ENCODE results near the gene PACRG. TPM values are rescaled to one million over a fixed set of nuclear protein-coding genes. Genes with fewer than 3 reads are reported as not detected.

The PACRG gene
- polyA plus RNA-seq, 1 of the 3 experiments (the other 2 are of a cell fraction) = 0.56 TPM

GRCh38 chr6:163180874-163181541, 453.2 kb downstream of the PACRG start:
- TF ChIP-seq NFIC (IDR thresholded peaks at IDR 0.05; ENCODE audit: borderline replicate concordance) (no peak), CHD2 (IDR thresholded peaks at IDR 0.05; ENCODE audit: low read length, partially characterized antibody) (no peak), MAX (IDR thresholded peaks at IDR 0.05; ENCODE audit: low read depth) (no peak), TEAD4 (IDR thresholded peaks at IDR 0.05; ENCODE audit: borderline replicate concordance, insufficient read depth) (no peak), JUND (IDR thresholded peaks at IDR 0.05) (no peak)
- CTCF ChIA-PET = interaction anchor here (1.0 kb wide), 1 partner anchor 11 kb away, joined by 3 read pairs; no protein-coding TSS in a partner anchor
- H3K9me3 ChIP-seq = no peaks in the 10 kb centered on the region
- no peak overlapping the region for H3K9ac ChIP-seq
- WGBS (ENCODE audit: low lambda C conversion rate) = 68% methylated on average over 14 of the region's 17 CpGs
- POLR2A ChIA-PET = no interaction called here
- H2AFZ ChIP-seq (ENCODE audit: low read depth) = no peak overlapping the region
- no peak overlapping the region for H3K4me2 ChIP-seq
- H3K9me2 ChIP-seq = no peaks in the 10 kb centered on the region
- H3K27me3 ChIP-seq (ENCODE audit: insufficient read depth) = no peaks in the 10 kb centered on the region
- peaks cover 0 to 3% of the 10 kb centered on the region in 2 experiments; a peak in 1 of 4 replicates for H3K4me1 ChIP-seq (ENCODE audit: control insufficient read depth in 1 of 2, insufficient read depth in 2 of 2, low read depth in 1 of 2, low read length in 1 of 2)
- H3K36me3 ChIP-seq (replicated peaks in 1 of 2; ENCODE audit: control insufficient read depth in 1 of 2, insufficient read depth in 2 of 2, low read length in 1 of 2) = no peaks in the 10 kb centered on the region
- H3F3A ChIP-seq (replicated peaks; ENCODE audit: insufficient read depth) = no peaks in the 10 kb centered on the region
- no peak overlapping the region for H3K4me3 ChIP-seq (ENCODE audit: low read depth in 2 of 2, low read length in 1 of 2)
- no peak for DNase-seq
- H4K20me1 ChIP-seq (ENCODE audit: insufficient read depth) = no peaks in the 10 kb centered on the region
- no peak overlapping the region for H3K27ac ChIP-seq (ENCODE audit: low read depth in 2 of 2, low read length in 1 of 2)
- no peaks in the 10 kb centered on the region for H3K79me2 ChIP-seq (ENCODE audit: insufficient read depth)

DNA sequence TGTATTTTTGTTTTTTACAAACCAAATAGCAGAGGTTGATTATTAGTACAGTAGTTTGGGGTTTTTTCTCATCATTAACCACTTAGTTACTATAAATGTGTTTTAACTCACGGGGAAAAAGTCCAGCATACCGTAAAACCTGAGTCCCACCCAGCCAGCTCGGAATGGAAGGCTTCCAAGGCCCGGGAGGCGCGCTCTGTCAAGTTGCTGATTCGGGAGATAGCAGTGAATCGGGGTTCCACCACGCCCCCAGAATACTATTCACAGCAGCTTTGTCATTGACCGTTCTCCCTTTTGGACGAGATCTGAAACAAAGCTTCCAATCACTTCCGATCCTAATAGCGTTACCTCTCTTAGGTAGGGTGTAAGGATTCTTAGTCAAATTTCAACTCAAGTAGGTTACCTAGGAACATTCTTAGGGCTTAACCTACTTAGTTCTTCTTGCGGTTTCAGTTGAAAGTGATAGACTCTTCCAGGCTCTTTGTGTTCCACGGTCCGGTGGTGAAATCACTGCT, 453.9 kb downstream of the PACRG start:
- POLR2A ChIA-PET = no interaction called here
- no peak overlapping the region for H2AFZ ChIP-seq (ENCODE audit: low read depth)

More for the DNA sequence above, 453.9 kb downstream of the PACRG start:
- Histone ChIP-seq H3K36me3 (replicated peaks in 1 of 2; ENCODE audit: control insufficient read depth in 1 of 2, insufficient read depth in 2 of 2, low read length in 1 of 2) (no peaks in the 10 kb centered on the region), H3K4me2 (no peak overlapping the region), H3K9me3 (no peaks in the 10 kb centered on the region), H3K4me1 (ENCODE audit: control insufficient read depth in 1 of 2, insufficient read depth in 2 of 2, low read depth in 1 of 2, low read length in 1 of 2) (peaks cover 0 to 3% of the 10 kb centered on the region in 2 experiments; a peak in 1 of 4 replicates), H3F3A (replicated peaks; ENCODE audit: insufficient read depth) (no peaks in the 10 kb centered on the region), H3K9me2 (no peaks in the 10 kb centered on the region), H3K79me2 (ENCODE audit: insufficient read depth) (no peaks in the 10 kb centered on the region), H3K27ac (ENCODE audit: low read depth in 2 of 2, low read length in 1 of 2) (no peak overlapping the region), H3K4me3 (ENCODE audit: low read depth in 2 of 2, low read length in 1 of 2) (no peak overlapping the region), H3K9ac (no peak overlapping the region), H4K20me1 (ENCODE audit: insufficient read depth) (no peaks in the 10 kb centered on the region), H3K27me3 (ENCODE audit: insufficient read depth) (no peaks in the 10 kb centered on the region)
- CTCF ChIA-PET = interaction anchor here (1.0 kb wide), 1 partner anchor 11 kb away, joined by 3 read pairs; no protein-coding TSS in a partner anchor
- DNase-seq = no peak
- TF ChIP-seq ELF1 (IDR thresholded peaks at IDR 0.05) (no peak), CTCF (IDR thresholded peaks at IDR 0.05) (no peak), RXRA (IDR thresholded peaks at IDR 0.05; ENCODE audit: borderline replicate concordance, low read depth) (no peak), MXI1 (IDR thresholded peaks at IDR 0.05; ENCODE audit: low read depth, low read length) (no peak), GATA2 (CRISPR knock-in tag; IDR thresholded peaks at IDR 0.05) (no peak), FOXJ3 (CRISPR knock-in tag; IDR thresholded peaks at IDR 0.05) (no peak), FOSL2 (IDR thresholded peaks at IDR 0.05; ENCODE audit: borderline replicate concordance, low read depth) (no peak), RAD21 (IDR thresholded peaks at IDR 0.05; ENCODE audit: low read length) (no peak), FOXM1 (IDR thresholded peaks at IDR 0.05; ENCODE audit: low read depth) (no peak)
- TF ChIP-seq, protein P1, sequence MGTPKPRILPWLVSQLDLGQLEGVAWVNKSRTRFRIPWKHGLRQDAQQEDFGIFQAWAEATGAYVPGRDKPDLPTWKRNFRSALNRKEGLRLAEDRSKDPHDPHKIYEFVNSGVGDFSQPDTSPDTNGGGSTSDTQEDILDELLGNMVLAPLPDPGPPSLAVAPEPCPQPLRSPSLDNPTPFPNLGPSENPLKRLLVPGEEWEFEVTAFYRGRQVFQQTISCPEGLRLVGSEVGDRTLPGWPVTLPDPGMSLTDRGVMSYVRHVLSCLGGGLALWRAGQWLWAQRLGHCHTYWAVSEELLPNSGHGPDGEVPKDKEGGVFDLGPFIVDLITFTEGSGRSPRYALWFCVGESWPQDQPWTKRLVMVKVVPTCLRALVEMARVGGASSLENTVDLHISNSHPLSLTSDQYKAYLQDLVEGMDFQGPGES (IDR thresholded peaks at IDR 0.05; ENCODE audit: low read depth, low read length) = no peak
- WGBS (ENCODE audit: low lambda C conversion rate) = 83% methylated on average over 16 of the region's 16 CpGs
